A204.1 (cell line): Measurements from ENCODE around the gene RAD9A.

Experiments
- FAIRE-seq: peaks from 2 replicates; lab custom pipeline; 2012; peaks lifted over from hg19 to GRCh38; lab: Jason Lieb, UNC

Gene RAD9A

GRCh38 chr11:67357831-67358670, 33.7 kb upstream of the RAD9A start:
- no peak for FAIRE-seq

- FAIRE-seq, result no peak
Measured at GRCh38 chr11:67364169-67364568, 27.6 kb upstream of the RAD9A start.

GRCh38 chr11:67364783-67365722, 26.7 kb upstream of the RAD9A start:
- no peak for FAIRE-seq

- no peak for FAIRE-seq
Measured at GRCh38 chr11:67365736-67366444, 25.9 kb upstream of the RAD9A start.

- no peak for FAIRE-seq
Measured at GRCh38 chr11:67366546-67366945, 25.2 kb upstream of the RAD9A start.

GRCh38 chr11:67366961-67367760, 24.6 kb upstream of the RAD9A start:
- no peak for FAIRE-seq

- FAIRE-seq, result no peak
Measured at GRCh38 chr11:67367761-67368227, 24.0 kb upstream of the RAD9A start.

- no peak for FAIRE-seq
Measured at GRCh38 chr11:67368621-67369020, 23.2 kb upstream of the RAD9A start.

GRCh38 chr11:67369275-67369674, 22.5 kb upstream of the RAD9A start:
- no peak for FAIRE-seq

GRCh38 chr11:67369801-67370284, 21.9 kb upstream of the RAD9A start:
- FAIRE-seq, result no peak

GRCh38 chr11:67370351-67371076, 21.3 kb upstream of the RAD9A start:
- no peak for FAIRE-seq

- FAIRE-seq, result no peak
Measured at GRCh38 chr11:67371189-67371910, 20.4 kb upstream of the RAD9A start.

- no peak for FAIRE-seq
Measured at GRCh38 chr11:67371911-67372320, 19.9 kb upstream of the RAD9A start.

- no peak for FAIRE-seq
Measured at GRCh38 chr11:67372321-67372992, 19.3 kb upstream of the RAD9A start.

GRCh38 chr11:67372993-67373647, 18.7 kb upstream of the RAD9A start, which contains the start of gene CLCF1:
Gene CLCF1 (minus strand): TSS chr11:67373598. CDS start chr11:67373539, 59 bp downstream.
- FAIRE-seq, result no peak

- no peak for FAIRE-seq
Measured at GRCh38 chr11:67373648-67374570, 17.9 kb upstream of the RAD9A start.

- FAIRE-seq, result no peak
Measured at GRCh38 chr11:67374571-67375281, 17.1 kb upstream of the RAD9A start.
